ENCODE measurements around the gene ARHGAP15.

The ARHGAP15 gene

DNA sequence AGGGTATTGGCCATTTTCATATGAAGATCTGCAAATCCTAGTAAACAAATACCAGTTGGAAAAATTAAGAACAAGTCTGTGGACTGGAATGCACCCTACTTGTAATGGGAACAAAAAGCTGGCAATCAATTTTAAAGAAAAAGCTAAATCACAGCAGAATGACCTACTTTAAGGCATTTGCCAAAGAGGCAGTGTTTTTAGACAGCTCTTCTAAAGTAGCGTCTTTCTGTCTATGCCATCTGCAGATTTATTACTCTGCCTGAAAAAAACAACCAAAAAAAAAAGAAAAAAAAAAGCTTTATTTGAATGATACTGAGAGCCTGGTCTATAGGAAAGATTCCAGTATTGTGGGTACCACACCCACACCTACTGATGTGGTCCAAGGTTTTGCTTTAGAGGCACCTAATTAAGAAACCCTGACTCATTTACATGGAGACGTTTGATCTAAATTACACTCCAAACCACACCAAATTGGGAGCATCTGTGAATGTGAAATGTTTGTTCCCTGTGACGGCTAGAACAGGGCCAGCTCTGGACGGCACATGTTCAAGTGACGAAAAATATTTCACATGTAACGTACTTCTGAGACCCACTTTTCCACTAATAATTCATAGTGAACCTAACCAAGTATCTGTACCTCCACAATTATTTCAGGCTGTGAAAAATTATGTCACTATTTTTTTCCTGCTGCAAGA, 597.1 kb downstream of the ARHGAP15 start:
- no peak for DNase-seq (ENCODE audit: low read depth)

DNA sequence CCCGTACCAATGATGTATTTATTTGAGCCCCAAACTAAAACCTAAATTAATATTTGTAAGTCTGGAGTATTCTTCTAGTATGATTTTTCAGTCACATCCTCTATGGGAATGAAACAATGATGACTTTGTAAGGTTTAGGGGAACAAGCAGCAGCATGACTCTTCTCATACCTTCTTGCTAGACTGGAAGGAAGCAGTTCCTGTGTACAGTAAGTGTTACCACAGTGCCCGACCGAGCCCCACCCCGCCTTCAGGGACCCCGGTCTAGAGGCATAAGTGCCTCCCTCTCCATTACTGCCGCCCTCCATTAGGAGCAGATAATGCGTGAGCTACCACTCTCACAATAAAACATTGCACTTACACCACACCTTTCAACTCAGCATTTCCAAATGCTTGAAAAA, 599.3 kb downstream of the ARHGAP15 start:
- no peak for DNase-seq (ENCODE audit: low read depth)

DNA sequence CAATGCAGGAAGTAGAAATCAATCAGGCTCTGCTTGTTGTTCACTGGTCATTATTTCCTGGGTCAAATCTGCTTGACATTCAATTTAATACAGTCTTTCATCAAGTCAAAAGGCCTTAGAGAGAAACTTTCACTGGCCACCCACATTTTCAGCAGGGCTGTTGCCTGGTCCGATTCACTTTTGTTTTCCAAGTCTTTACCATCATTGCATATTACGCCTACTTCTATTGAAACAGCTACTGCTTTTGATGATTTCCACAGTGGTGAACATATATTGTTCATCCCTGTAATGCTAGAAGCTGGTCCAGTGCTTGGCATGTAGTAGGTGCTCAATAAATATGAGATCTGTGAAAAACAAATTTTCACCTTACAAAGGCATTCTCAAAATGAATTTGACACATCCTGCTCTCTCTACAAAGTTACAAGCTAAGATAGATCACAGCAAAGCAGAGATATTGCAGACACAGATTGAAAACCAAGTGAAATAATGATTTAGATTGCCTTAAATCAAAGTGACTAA, 600.1 kb downstream of the ARHGAP15 start:
- no peak for DNase-seq (ENCODE audit: low read depth)

DNA sequence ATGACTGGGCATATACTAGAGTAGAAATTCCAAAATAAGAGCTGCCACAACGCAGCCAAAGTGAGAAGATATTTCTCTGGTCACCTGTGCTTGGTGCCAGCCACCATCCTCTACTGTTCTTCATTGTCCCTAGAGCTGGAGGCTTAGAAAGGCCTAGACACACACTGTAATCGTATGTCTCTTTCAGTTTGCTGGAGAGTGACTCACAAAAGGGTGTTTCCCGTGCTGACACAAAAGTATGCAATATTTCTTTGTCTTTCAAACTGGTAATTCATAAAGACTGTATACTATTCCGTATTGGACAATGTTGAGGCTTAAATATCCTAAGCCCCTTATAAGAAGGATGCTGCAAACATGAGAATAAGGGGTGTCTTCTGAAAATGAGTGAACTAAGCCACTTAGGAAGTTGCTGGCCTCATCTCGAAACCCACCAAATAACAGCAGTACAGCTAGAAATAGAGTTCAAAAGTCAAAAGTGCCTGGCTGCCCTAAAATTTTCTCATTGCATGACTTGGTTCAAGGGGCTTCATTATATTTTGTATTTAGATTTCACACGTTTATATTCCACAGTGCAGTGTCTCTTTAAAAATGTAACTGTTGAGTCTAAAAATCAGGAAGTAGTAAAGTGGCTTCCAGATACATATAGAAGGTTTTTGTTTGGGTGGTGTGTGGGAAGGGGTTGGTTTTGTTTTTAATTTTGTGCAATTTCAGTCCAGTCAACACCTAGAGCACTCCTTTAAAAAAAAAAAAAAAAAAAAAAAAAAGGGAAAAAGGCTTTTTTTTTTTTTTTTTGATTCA, 601.1 kb downstream of the ARHGAP15 start:
- DNase-seq (ENCODE audit: low read depth): no peak

DNA sequence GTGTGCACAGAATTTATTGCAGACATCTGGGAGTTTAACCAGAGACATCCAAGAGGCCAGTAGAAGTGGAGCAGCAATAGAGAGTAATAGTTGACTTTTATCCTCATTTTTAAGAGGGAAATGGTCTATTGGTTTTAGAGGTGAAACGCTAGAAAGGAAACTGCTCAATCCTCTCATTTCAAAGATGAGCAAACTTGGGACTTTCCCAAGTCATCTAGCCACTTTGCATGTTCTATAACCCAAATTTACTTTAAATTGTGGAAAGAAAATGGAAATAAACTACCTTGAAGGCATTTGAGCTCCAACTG, 601.7 kb downstream of the ARHGAP15 start:
- DNase-seq (ENCODE audit: low read depth): no peak

DNA sequence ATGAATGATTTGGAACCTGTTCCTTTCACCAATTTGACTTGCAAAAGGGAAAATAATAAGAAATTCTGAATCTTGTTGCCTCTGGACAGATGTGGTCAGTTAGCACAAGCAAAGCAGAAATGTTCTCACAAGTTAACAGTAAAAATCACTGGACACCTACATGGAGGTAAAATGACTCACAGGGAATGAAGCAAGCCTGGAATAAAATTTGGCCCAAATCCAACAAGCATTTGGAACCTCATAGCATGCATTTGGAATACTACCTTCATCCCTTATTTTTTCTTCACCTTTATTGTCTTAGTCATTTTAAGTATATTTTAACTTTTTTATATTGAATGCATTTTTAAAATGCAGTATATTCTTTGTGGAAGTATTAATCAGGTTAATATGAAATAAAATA, 602.9 kb downstream of the ARHGAP15 start:
- DNase-seq (ENCODE audit: low read depth): no peak

DNA sequence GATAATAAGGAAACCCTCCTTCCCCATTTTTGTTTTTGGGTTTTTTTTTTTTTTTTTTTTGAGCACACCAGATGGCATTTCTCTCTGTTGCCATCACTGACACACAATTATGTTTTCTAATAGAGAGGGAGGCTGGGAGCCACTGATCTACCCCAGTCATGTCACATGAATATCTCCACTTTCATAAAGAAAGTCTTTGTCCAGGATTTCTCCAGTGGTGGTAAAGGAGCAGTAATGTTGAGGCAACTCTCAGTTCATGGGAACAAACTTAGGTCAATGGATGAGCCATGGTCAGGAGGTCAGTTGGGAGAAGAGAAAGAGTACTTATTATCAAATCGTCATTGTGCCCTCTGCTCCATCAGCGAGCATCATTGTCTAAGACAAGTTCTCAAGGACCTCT, 603.7 kb downstream of the ARHGAP15 start:
- no peak for DNase-seq (ENCODE audit: low read depth)

DNA sequence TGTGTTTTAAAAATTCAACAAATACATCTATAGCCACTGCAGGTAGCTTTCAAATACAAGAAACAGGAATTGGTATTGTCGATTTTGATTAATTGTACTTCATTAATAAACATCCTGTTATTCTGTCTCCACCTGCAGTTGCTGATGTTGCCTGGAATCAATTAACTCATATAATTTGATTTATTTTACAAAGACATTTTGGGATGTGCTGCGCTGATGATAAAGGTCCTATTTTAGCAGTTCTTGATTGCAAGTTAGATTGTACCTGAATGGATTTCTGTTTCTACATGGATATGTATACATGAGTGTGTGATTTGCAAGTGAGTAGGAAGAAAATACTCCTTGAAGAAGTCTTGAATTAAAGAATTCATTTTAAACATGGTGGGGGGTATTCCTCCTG, 605.3 kb downstream of the ARHGAP15 start:
- DNase-seq (ENCODE audit: low read depth): no peak

DNA sequence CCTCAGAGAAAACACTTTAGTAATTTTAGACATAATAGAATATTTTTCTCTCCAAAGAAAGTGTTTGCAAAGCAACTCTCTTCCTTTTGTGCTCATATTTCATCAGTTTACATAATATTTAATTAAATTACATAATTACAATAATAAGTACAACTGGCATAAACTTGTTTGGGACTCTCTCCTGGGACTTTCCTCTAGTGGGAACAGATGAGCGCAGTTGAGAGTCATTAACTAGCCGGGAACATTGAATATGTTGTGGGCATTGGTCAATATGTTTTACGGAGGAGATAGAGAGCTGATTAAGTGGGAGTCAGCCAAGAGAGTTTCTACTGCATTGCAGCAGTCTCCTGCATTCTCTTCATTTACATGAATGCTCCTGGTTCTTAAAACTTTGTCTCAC, 607.7 kb downstream of the ARHGAP15 start:
- no peak for DNase-seq (ENCODE audit: low read depth)

DNA sequence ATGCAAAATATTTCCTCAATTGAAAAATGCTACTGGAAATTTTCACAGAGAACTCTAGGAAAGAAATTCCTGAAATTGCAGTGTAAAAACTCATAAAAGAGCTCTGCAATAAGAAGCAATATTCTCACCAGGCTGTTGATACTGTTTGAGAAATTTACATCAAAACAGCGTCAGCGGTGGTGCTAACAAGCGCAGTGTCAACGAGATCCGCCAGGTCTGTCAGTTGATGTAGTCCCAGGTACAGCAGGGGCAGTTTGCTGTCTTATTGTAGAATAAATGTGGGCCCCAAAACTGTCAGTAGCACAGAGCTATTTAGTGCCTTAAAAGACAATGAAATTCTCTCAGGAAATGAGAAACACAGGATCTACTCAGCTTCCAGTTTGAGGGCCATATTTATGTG, 611.2 kb downstream of the ARHGAP15 start:
- DNase-seq (ENCODE audit: low read depth): no peak

DNA sequence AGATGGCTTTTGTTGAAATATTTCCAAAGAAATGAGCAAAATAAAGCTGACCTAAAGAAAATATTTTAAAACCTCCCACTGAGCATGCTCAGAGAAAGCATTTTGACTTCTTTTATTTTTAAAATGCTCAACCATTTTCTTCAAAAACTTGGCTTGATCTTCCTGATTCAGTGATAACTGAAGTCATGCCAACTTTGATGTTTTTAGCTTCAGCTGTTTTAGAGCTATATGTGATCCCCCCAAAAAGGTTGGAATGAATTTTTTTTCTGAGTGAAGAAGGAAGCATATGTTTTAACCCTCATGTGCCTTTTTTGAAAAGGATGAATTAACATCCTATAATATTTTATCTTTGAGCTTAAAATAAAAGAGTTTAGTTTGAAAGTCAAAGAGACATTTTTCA, 612.0 kb downstream of the ARHGAP15 start:
- DNase-seq (ENCODE audit: low read depth): no peak

DNA sequence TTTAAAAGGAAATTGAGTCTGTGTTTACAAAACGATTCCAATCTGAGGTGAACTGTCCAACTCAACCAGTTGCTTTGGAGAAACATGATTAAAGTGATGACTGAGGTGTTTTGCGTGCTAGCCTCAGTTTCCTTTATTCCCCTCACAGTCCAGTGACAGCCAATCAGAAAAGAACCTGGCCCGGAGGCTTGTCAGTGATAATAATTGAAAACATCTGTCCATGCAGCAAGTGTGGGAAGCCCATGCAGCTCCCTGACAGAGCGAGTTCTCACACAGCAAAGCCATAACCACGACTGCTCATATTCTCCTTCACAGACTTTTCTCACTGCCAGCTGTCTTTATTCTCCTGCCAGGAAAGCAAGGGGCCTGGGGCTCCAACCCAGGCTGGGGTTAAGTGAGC, 613.4 kb downstream of the ARHGAP15 start:
- DNase-seq (ENCODE audit: low read depth): no peak

DNA sequence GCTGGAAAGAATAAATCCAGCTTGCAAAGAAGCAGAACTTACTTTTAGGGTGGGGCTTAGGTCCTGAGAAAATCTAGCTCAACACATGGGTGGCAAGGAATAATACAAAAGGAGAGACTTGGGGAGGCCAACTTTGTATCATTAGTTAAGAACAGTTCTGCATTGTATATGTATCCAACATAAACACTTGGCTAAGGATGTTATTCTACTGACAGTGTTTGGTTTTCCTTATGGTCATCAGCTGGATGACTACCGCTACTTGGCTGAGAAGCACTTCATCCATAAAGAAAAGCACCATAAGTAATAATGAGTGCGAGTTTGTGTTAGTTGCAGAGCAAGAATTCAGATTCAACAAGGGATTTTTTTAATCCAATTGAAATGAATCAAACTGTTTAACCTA, 614.9 kb downstream of the ARHGAP15 start:
- no peak for DNase-seq (ENCODE audit: low read depth)

DNA sequence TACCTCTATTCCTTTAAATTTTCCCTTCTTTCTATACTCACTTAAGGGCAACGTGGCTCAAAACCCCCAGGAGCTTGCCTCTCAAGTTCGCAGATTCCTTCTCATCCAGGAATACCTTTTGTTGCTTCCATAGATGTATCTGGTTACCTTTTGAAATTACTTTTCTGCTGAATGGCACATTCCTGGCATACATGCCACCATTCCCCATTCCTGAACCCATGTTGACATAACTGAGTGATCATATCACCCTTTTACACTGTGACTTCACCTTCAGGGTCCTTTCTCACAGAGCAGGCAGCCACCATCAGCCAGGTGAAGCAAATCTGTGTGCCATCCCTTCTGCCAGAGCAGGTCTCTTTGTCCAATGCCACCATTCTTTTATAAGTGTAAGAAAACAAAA, 615.8 kb downstream of the ARHGAP15 start:
- no peak for DNase-seq (ENCODE audit: low read depth)

DNA sequence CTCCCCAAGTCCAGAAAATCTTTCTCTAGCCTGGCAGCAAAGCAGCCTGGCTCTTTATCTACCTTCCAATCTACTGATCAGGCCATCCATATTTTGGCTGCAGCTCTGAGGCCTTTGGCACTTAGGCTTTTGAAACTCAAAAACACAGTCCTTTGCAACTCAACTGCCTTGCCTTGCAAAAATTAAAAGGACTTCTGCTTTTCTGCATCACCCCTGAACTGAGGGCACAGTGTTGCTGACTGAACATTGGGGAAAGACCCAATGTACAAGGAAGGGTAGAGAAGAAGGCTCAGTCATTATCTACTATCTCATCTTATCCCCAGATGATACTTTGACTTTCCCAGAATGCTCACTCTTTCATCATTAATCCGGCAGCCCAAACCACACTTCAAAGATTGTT, 625.5 kb downstream of the ARHGAP15 start:
- DNase-seq (ENCODE audit: low read depth): no peak

DNA sequence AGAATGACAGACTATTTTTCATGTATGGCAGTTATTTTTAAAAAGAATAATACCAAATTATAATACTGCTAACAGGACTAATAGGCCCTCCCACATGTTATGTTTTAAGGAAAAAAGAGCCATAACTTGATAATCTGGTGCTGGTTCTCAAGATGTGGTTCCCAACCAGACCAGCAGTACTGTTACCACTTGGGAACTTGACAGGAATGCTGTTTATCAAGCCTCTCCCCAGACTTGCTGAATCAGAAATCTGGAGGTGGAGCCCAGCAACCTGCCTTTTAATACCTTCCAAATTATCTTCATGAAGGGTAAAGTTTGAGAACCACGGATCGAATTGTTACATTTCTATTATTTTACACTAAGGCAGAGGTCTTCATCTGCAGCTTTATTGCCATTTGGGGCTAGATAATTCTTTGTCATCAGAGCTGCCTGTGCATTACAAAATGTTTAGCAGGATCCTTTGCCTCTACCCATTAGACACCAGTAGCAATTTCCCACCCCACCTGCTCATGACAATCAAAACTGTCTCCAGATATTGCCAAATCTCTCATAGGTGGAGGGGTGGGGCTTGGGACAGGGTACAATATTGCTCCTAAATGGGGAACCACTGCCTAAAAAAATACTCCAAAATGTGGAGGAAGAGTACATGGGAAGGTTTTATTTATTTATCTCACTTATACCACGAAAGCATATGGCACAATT, 629.6 kb downstream of the ARHGAP15 start:
- no peak for DNase-seq (ENCODE audit: low read depth)

DNA sequence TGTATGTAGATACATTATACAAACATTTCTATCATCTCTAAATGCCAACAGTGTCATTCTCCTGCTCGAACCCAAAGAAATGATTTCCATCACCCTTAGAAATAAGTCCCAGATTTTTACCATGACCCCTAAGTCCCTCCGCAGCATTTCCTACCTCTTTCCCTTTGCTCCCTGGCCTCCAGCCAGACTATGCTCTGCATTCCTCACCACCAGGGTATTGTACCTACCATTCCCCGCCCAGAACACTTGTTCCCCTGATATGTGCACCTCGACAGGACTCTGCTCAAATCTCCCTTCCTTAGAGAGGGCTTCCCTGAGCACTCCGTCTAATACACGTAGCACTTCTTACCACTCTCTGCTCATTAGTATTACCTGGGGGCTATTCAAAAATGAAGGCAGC, 630.2 kb downstream of the ARHGAP15 start:
- no peak for DNase-seq (ENCODE audit: low read depth)

DNA sequence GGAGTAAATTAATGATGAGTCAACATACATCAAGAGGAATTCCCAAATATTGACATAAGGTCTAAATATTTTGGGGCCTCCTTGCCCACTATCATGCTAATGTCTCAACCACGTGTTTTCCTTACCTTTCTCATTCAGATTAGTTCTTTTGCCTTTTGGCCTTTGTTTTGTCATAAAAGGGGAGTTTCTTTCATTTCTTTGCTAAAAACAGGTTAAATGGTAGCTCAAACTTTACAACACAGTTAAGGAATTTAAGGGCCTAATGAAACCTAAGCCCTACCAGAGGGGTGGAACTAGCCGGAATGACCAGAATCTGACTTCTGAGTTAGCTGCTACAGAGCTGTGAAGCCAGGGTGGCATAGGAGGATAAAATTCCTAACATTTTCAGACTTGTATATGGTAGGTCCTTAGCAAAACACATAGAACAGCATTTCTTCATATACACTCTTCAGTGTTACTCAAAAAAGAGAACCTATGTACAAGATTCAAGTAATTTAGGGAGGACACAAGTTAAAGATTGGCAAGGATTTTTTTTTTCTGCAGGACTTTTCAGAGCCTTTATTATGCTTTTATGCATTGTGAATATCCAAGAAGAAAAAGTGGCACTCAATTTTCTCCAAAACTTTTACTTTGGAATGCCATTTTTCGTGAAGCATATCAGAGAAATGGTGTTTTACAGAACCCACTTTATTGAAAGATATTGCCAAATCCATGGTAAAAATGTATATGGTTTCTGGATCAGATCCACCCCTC, 633.1 kb downstream of the ARHGAP15 start:
- no peak for DNase-seq (ENCODE audit: low read depth)

DNA sequence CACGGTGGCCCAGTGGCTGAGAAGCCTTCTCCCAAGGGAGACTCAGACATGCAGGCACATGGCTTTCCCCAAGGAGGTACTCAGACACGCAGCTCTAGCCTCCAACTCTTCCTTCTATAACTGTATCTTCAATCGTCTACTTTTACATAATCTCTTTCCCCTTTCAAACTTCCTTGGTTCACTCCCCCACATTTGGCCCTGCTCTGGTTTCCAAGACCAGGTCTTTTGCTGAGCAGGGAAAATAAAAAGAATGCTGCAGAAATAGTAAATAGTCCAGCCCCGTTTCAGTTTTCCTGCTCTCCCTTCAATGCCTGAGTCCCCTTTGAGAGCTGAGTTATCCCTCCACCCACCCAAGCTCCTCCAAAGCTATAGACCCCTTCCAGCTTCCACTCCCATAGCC, 635.0 kb downstream of the ARHGAP15 start:
- no peak for DNase-seq (ENCODE audit: low read depth)

DNA sequence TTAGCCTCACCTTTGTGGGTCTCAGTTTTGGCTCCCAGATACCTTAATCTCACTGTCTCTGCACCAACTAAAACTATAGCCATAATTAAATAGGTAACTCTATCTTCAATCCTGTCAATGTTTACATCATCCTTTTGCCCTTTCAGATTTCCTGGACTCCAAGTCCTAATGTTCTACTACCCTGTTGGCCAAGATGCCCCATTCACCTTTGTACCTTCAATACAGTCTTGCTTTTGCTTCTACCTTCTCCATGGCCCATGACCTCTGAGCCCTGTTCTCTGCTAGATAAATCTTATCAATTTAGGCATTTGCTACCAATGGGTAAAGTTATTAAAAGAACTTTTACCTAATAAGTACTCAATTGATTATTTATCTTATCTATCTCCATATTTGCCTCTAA, 635.5 kb downstream of the ARHGAP15 start:
- no peak for DNase-seq (ENCODE audit: low read depth)

DNA sequence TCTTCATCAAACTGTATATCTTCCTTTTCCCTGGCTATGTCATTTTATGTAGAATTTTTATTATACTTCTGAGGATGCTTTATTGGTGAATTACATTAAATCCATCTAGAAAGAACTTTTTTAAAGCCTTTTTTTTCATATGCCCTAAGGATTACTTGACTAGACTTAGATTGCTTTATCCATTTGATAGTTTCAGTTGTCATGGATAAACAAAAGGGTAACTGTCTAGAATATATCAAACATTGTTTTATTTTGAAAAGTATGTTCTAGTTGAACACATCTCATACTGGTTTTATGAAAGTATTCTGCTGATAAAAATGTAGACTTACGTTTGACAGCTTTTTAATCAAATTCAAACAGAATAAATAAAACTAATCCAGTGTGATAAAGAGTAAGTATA, 639.8 kb downstream of the ARHGAP15 start:
- DNase-seq (ENCODE audit: low read depth): no peak

DNA sequence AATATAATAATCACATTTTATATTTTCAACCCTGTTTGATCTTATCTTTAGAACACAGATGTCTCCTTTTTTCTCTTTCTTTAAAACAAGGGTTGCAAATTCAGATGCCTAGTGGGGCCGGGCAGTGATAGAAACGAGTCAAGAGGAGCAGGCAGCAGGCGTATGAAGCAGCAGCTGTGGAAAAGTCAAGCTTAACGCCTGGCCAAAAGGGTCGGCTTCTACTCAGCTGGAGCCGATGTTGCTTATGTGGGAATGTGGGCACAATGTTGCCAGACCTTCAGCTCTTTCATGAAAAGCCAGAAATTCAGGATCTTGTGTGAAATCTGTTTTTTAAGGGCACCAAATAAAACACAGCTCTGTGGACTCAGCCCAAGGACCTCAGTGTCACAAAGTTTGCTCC, 642.7 kb downstream of the ARHGAP15 start:
- no peak for DNase-seq (ENCODE audit: low read depth)
